ENCODE measurements around the gene DNAI7. TPM values are rescaled to one million over a fixed set of nuclear protein-coding genes. Genes with fewer than 3 reads are reported as not detected.
A peak's percentile ranks its signal among the peaks of the same experiment; 100 is the strongest.

The DNAI7 gene
- total RNA-seq, 1 donor from 2014 or later = 0.23 TPM

DNA sequence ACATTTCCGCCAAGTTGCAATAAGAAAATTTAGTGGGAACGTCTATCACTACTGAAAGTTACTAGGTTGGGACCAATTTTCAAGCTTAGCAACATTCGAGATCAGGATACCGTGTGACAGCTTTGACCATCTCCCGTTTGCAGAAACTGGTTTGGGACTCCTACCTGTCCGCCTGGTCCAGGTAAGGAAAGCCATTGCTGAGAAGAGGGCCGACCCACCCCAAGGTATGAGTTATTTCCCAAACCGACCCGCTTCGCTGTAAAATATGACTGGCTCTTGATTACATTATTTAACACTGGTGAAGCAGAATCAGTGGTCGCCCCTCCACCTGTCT is 271 bp downstream of the DNAI7 start:
- no peak for FAIRE-seq
- Mint-ChIP-seq H3K9me3 (ENCODE audit: unreplicated experiment) (no peaks in the 10 kb centered on the region), H3K27ac (ENCODE audit: unreplicated experiment) (peak overlapping the region; percentile 97), H3K4me1 (ENCODE audit: low read depth, unreplicated experiment) (peaks cover 8% of the 10 kb centered on the region), H3K4me3 (ENCODE audit: unreplicated experiment) (peak overlapping the region; percentile 97), H3K36me3 (ENCODE audit: low read depth, unreplicated experiment) (peaks cover 2% of the 10 kb centered on the region), H3K27me3 (ENCODE audit: low read depth, unreplicated experiment) (no peaks in the 10 kb centered on the region)
- Histone ChIP-seq H3K9me3 (ENCODE audit: insufficient read depth, low read depth, low read length) (no peaks in the 10 kb centered on the region), H3K4me2 (ENCODE audit: low read length) (peak overlapping the region; percentile 88), H3K27ac (ENCODE audit: low read depth, low read length) (peak overlapping the region; percentile 93), H3K79me2 (ENCODE audit: insufficient read depth, low read length) (peaks cover 11% of the 10 kb centered on the region), H3K4me3 (ENCODE audit: insufficient read depth, low read depth, low read length) (peak overlapping the region; percentile 83), H3K27me3 (ENCODE audit: insufficient read depth, low read length) (no peaks in the 10 kb centered on the region), H3K36me3 (ENCODE audit: insufficient read depth, low read length) (no peaks in the 10 kb centered on the region), H2AFZ (ENCODE audit: low read depth, low read length) (peak overlapping the region; percentile 74), H4K20me1 (ENCODE audit: insufficient read depth, low read length) (no peaks in the 10 kb centered on the region), H3K4me1 (ENCODE audit: insufficient read depth, low read length) (peaks cover 10% of the 10 kb centered on the region), H3K9ac (ENCODE audit: low read length) (peak overlapping the region; percentile 93)
- TF ChIP-seq EZH2 (IDR thresholded peaks at IDR 0.05; ENCODE audit: insufficient read depth, low read length) = no peak
- TF ChIP-seq, protein P1, sequence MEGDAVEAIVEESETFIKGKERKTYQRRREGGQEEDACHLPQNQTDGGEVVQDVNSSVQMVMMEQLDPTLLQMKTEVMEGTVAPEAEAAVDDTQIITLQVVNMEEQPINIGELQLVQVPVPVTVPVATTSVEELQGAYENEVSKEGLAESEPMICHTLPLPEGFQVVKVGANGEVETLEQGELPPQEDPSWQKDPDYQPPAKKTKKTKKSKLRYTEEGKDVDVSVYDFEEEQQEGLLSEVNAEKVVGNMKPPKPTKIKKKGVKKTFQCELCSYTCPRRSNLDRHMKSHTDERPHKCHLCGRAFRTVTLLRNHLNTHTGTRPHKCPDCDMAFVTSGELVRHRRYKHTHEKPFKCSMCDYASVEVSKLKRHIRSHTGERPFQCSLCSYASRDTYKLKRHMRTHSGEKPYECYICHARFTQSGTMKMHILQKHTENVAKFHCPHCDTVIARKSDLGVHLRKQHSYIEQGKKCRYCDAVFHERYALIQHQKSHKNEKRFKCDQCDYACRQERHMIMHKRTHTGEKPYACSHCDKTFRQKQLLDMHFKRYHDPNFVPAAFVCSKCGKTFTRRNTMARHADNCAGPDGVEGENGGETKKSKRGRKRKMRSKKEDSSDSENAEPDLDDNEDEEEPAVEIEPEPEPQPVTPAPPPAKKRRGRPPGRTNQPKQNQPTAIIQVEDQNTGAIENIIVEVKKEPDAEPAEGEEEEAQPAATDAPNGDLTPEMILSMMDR (IDR thresholded peaks at IDR 0.05; ENCODE audit: insufficient read depth, low read depth, low read length) = no peak
- DNase-seq (ENCODE audit: low read depth) = no peak

DNA sequence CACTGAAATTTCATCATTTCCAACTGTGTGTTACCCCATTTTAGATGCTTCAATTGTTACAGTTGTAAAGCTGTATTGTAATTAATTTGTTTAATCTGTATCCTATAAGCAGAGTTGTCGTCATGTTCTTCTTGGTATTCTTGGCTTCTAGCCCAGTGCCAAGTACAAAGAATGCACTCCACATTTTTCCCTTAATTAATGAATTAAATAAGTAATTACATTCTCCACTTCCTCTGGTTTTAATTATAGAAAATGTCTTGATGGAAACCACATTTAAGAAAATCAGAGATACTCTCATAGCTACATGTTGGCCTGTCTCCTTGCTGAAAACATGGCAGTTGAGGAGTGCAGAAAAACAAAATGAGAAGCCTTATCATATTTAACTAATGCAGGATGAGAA is 746 bp downstream of the DNAI7 start:
- H3K4me3 Mint-ChIP-seq (ENCODE audit: unreplicated experiment) = peak overlapping the region; percentile 97
- DNase-seq (ENCODE audit: low read depth) (no peak), FAIRE-seq (no peak)
- H3K9me3 Mint-ChIP-seq (ENCODE audit: unreplicated experiment) = no peaks in the 10 kb centered on the region
- no peak overlapping the region for H3K27ac Mint-ChIP-seq (ENCODE audit: unreplicated experiment)
- Histone ChIP-seq H3K9me3 (ENCODE audit: insufficient read depth, low read depth, low read length) (no peaks in the 10 kb centered on the region), H3K4me3 (ENCODE audit: insufficient read depth, low read depth, low read length) (peak overlapping the region; percentile 83), H2AFZ (ENCODE audit: low read depth, low read length) (no peak overlapping the region), H3K27me3 (ENCODE audit: insufficient read depth, low read length) (no peaks in the 10 kb centered on the region), H3K79me2 (ENCODE audit: insufficient read depth, low read length) (peaks cover 11% of the 10 kb centered on the region), H4K20me1 (ENCODE audit: insufficient read depth, low read length) (no peaks in the 10 kb centered on the region), H3K4me2 (ENCODE audit: low read length) (peak overlapping the region; percentile 88), H3K4me1 (ENCODE audit: insufficient read depth, low read length) (peaks cover 14% of the 10 kb centered on the region), H3K36me3 (ENCODE audit: insufficient read depth, low read length) (no peaks in the 10 kb centered on the region), H3K27ac (ENCODE audit: low read depth, low read length) (no peak overlapping the region), H3K9ac (ENCODE audit: low read length) (peak overlapping the region; percentile 93)
- no peaks in the 10 kb centered on the region for H3K36me3 Mint-ChIP-seq (ENCODE audit: low read depth, unreplicated experiment)
- TF ChIP-seq EZH2 (IDR thresholded peaks at IDR 0.05; ENCODE audit: insufficient read depth, low read length) = no peak
- TF ChIP-seq, protein P1 (IDR thresholded peaks at IDR 0.05; ENCODE audit: insufficient read depth, low read depth, low read length) = no peak
- H3K4me1 Mint-ChIP-seq (ENCODE audit: low read depth, unreplicated experiment) = peaks cover 8% of the 10 kb centered on the region
- H3K27me3 Mint-ChIP-seq (ENCODE audit: low read depth, unreplicated experiment) = no peaks in the 10 kb centered on the region

DNA sequence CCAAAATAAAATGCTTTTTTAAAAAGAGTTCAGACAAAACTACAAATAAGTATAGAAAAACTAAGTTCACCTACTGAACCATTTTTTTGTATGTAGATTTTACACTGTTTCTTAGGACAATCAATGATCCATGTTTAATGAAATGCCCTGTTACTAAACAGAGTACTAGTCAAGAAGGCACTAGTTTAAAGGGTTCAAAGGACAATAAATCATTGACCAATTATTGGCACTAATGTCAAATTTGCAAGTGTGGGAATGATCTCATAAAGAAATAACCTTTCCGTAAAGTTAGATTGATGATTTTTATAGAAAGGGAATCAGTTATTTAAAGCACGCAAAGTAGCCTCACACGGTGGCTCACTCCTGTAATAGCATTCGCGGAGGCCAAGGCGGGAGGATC is 4.2 kb downstream of the DNAI7 start:
- Histone ChIP-seq H3K9ac (ENCODE audit: low read length) (no peak overlapping the region), H3K4me1 (ENCODE audit: insufficient read depth, low read length) (peaks cover 33% of the 10 kb centered on the region), H3K36me3 (ENCODE audit: insufficient read depth, low read length) (no peaks in the 10 kb centered on the region), H3K4me3 (ENCODE audit: insufficient read depth, low read depth, low read length) (no peak overlapping the region), H3K27ac (ENCODE audit: low read depth, low read length) (no peak overlapping the region), H3K9me3 (ENCODE audit: insufficient read depth, low read depth, low read length) (no peaks in the 10 kb centered on the region), H2AFZ (ENCODE audit: low read depth, low read length) (no peak overlapping the region), H3K27me3 (ENCODE audit: insufficient read depth, low read length) (no peaks in the 10 kb centered on the region), H3K79me2 (ENCODE audit: insufficient read depth, low read length) (peaks cover 3% of the 10 kb centered on the region), H3K4me2 (ENCODE audit: low read length) (no peak overlapping the region), H4K20me1 (ENCODE audit: insufficient read depth, low read length) (no peaks in the 10 kb centered on the region)
- H3K9me3 Mint-ChIP-seq (ENCODE audit: unreplicated experiment) = no peaks in the 10 kb centered on the region
- FAIRE-seq = no peak
- no peaks in the 10 kb centered on the region for H3K36me3 Mint-ChIP-seq (ENCODE audit: low read depth, unreplicated experiment)
- H3K27ac Mint-ChIP-seq (ENCODE audit: unreplicated experiment) = no peak overlapping the region
- peaks cover 18% of the 10 kb centered on the region for H3K4me1 Mint-ChIP-seq (ENCODE audit: low read depth, unreplicated experiment)
- H3K27me3 Mint-ChIP-seq (ENCODE audit: low read depth, unreplicated experiment) = no peaks in the 10 kb centered on the region
- TF ChIP-seq EZH2 (IDR thresholded peaks at IDR 0.05; ENCODE audit: insufficient read depth, low read length) = no peak
- no peak overlapping the region for H3K4me3 Mint-ChIP-seq (ENCODE audit: unreplicated experiment)
- DNase-seq (ENCODE audit: low read depth) = no peak
